Effector CD4-positive, alpha-beta T cell (primary cell): Measurements from ENCODE around the gene GALNT1.

ENCODE experiments used
- DNase-seq: peaks from one replicate; pipeline ENCODE4 v3.0.0-alpha.2; 2020

GALNT1 gene

GRCh38 chr18:35682281-35682867 lies 100.8 kb downstream of the GALNT1 start:
- no peak for DNase-seq

- DNase-seq, result no peak
Observed at GRCh38 chr18:35683021-35683420, 101.5 kb downstream of the GALNT1 start.

DNA sequence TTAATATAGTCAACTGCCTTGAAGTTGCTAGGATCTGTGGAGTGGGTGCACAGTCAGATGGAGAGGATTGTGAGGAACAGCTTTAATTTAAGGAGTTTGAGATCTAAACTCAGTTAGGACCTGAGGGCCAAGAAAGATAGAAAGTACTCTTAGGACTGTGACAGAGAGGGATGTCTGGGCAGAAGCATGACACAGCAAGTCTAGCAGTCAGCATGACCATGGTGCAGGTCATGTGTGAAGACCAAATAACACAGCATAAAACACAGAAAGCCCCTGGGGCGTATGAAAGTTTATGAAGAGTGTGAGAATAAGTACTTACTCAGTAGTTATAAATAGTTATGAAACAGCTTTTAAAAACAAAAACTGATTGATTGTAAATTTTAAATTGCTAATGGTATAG lies 107.2 kb downstream of the GALNT1 start:
- DNase-seq, result no peak

GRCh38 chr18:35689728-35690127 lies 108.2 kb downstream of the GALNT1 start:
- DNase-seq, result no peak

- DNase-seq, result no peak
Observed at GRCh38 chr18:35691625-35692024, 110.1 kb downstream of the GALNT1 start.

DNA sequence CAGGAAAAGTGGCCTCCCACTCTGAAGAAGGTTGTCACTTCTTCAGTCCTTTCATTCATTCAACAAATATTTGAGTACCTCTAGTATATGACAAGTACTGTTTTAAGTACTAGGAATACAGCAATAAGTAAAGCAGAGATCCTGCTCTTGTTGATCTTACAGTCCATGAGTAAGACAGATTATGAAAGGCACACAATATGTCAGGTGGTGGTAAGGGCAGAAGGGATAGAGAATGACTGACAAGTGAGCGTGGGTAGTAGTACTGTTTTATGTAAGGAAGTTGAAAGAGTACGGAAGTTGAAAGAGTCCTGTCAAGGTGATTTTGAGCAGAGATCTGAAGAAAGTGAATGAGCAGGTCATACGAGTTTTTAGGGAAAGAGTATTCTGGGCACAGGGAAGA lies 111.3 kb downstream of the GALNT1 start:
- no peak for DNase-seq

DNA sequence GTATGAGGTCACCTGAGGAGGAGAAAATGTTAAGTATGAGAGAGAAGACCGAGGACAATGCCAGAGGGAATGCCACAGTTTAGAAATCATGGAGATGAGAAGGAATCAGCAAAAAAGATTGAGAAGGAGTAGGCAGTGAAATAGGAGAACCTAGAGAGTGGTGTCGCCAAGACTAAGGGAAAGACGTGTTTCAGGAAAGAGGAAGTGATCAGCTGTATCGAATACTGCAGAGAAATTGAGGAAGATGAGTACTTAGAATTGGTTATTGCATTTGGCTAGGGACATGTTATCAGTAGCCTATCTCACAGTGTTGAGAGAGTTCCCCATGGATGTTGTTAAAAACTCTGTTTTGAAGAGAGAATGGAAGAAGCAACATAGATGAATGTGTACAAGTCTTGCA lies 112.3 kb downstream of the GALNT1 start:
- no peak for DNase-seq

DNA sequence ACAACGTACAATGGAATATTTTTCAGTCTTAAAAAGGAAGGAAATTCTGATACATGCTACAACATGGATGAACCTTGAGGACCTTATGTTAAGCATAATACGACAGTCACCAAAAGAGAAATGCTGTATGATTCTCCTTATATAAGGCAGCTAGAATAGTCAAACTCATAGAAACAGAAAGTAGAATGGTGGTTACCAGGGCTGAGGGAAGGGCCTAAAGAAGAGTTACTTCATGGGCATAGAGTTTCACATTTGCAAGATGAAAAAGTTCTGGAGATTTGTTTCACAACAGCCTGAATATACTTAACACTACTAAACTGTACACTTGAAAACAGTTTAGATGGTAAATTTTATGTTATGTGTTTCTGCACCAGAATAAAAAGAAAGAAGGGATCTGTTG lies 113.3 kb downstream of the GALNT1 start:
- DNase-seq, result no peak

GRCh38 chr18:35695384-35695783 lies 113.8 kb downstream of the GALNT1 start:
- no peak for DNase-seq

DNA sequence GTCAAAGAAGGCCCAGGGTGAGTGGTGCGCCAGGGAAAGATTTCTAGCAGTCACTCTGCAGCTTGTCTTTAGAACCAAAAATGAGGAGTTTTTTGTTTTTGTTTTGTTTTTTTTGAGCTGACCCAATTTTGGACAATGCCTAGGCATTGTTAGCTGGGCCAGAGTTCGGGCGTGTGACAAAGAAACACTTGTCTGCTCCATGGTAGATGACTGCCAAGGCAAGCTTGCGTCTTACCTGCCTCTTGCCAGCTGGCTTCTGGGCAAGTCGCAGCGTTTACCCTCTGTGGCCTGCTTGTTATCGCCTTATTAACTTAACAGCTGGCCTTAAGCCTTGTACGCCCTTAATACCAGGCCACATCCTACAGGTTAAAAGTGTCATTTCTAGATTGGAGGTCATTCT lies 114.3 kb downstream of the GALNT1 start:
- DNase-seq, result no peak

DNA sequence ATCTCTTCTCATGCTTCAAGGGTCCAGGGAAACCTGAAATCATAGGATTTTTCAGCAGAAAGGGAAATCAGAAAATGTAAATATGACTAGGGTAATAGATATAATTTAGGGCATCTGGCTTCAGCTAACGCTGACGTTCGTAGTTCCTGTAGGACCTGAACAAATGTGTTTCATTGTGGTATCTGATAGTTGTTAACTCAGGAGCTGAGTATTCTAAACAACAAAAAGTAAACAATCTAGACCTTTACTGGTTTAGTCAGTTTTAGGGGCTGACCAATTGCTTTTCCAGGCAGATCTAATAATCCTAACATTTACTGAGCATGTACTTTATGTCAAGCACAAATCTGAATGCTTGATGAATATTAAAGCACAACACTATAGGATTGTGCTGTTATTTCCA lies 114.8 kb downstream of the GALNT1 start:
- no peak for DNase-seq

DNA sequence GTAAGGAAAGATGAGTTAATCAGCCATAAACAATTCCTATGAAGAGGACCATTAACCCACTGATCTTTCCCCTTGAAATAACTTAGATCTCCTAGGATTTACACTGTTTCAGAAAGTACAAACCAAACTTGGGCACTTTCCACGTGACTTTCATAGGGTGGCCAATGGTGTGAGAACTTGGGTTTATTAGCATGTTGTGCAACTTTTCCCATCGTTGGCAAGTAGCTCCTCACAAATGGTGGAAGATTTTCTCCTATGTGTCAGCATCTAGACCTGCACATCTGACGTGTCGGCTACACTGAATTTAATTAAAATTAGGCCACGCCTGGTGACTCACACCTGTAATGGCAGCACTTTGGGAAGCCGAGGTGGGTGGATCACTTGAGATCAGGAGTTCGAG lies 116.3 kb downstream of the GALNT1 start:
- DNase-seq, result no peak

GRCh38 chr18:35703043-35703688 lies 121.6 kb downstream of the GALNT1 start:
- DNase-seq, result no peak

- no peak for DNase-seq
Observed at GRCh38 chr18:35705988-35706387, 124.4 kb downstream of the GALNT1 start.

- no peak for DNase-seq
Observed at GRCh38 chr18:35707247-35707646, 125.7 kb downstream of the GALNT1 start.

- DNase-seq, result no peak
Observed at GRCh38 chr18:35707674-35708073, 126.1 kb downstream of the GALNT1 start.

DNA sequence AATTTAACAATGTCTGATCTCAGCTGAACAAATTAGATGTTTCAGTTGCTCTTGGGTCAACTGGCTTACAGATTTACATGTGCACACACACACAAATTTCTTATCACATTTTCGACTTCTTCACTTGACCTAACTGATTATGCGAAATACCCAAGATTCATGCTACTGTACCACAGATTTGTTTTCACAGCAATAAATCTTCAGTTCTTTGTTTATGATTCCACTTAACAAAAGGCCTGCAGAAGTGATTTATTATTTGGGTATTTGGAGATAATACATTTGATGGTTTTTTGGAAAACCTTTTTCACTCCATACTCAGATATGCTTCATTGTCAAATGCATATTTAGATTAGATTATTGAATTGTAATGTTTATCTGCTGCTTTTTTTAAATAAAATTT lies 129.0 kb downstream of the GALNT1 start:
- no peak for DNase-seq

GRCh38 chr18:35711227-35711626 lies 129.7 kb downstream of the GALNT1 start:
- no peak for DNase-seq

- no peak for DNase-seq
Observed at GRCh38 chr18:35713545-35713944, 132.0 kb downstream of the GALNT1 start.

GRCh38 chr18:35714539-35714938 lies 133.0 kb downstream of the GALNT1 start:
- DNase-seq, result no peak

GRCh38 chr18:35715139-35715538 lies 133.6 kb downstream of the GALNT1 start:
- DNase-seq, result no peak

DNA sequence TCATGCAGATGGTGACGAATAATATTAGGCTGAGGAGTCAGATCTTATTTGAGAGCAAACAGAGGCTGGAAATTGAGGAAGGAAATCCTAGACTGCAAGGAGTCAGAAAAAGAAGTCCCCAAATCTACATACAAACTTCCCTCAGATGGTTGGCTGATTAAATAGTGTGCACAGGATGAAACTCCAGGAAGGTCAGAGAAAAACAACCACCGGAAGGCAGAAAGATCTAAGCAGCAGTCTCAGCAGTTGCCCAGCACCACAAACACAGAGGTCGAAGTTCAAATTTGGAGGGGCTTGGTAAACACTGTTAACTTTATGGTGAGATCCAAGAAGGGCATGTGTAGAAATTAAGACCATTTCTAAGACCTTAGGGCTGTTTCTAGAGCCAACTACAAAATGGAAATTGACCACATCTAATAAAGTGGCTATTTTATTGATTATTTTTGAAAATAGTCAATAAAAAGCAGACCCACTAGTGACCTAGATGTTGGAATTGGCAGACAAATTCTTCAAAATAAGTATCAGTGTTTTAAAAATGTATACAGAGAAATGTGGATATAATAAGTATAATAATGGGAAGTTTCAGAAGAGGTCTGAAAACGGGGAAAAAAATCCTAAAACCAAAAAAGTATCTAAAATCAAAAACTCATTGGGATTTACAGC lies 134.8 kb downstream of the GALNT1 start:
- DNase-seq, result no peak

GRCh38 chr18:35717182-35717581 lies 135.6 kb downstream of the GALNT1 start:
- DNase-seq, result no peak

DNA sequence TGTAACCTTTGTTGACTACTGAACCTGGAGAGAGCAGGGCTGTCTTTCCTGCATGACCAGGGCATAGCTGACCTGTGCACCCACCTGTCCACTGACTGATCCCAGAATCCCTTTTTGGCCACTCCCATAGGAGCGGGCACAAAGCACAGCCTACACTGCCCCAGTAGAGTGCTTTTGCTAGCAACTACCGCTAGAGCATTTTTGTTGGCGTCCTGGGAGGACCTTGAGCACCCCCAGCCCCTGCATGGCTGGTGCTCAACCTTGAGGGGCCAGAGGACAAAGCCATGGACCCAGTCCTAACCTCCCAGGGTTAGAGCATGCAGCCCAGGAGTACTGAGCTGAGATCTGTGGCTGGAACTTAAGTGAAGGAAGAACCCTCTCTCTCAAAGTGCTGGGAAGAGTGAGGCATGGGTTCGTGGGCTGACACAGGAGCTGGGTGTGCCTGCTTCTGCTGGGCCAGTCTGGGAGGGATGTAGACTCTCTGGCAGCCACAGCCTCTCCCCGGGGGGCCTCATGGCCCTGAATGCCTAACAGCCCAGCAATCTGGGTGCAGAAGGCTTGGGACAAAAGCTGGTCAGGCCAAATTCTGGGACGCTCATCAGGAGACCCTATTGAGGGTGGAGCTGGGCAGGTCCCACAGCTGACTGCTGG lies 140.0 kb downstream of the GALNT1 start:
- no peak for DNase-seq
